ENCODE data around the gene ZNRF3.

- TF ChIP-seq, protein P1, sequence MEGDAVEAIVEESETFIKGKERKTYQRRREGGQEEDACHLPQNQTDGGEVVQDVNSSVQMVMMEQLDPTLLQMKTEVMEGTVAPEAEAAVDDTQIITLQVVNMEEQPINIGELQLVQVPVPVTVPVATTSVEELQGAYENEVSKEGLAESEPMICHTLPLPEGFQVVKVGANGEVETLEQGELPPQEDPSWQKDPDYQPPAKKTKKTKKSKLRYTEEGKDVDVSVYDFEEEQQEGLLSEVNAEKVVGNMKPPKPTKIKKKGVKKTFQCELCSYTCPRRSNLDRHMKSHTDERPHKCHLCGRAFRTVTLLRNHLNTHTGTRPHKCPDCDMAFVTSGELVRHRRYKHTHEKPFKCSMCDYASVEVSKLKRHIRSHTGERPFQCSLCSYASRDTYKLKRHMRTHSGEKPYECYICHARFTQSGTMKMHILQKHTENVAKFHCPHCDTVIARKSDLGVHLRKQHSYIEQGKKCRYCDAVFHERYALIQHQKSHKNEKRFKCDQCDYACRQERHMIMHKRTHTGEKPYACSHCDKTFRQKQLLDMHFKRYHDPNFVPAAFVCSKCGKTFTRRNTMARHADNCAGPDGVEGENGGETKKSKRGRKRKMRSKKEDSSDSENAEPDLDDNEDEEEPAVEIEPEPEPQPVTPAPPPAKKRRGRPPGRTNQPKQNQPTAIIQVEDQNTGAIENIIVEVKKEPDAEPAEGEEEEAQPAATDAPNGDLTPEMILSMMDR (IDR thresholded peaks at IDR 0.05) = no peak
- TF ChIP-seq POLR2A (IDR thresholded peaks at IDR 0.05) = no peak
Measured at GRCh38 chr22:29026579-29026978, 143.2 kb downstream of the ZNRF3 start.

Data from uterus (tissue), 2 donors.